ENCODE results near the gene XAGE2.
"Not testable (repeated sequence)": the region's sequence is repeated elsewhere in the genome, so short reads cannot be mapped to it uniquely, and the experiment has no call there.

The XAGE2 gene

GRCh38 chrX:52368368-52369055 is at the start of gene XAGE2:
Gene XAGE2 (plus strand): TSS chrX:52369021. CDS start chrX:52370015, 994 bp downstream.
- no peak for DNase-seq (ENCODE audit: low read depth in 2 of 2)

- DNase-seq (ENCODE audit: low read depth in 2 of 2), result no peak
These were observed 31.4 kb upstream of the XAGE2 start for GRCh38 chrX:52337410-52337809.

DNA sequence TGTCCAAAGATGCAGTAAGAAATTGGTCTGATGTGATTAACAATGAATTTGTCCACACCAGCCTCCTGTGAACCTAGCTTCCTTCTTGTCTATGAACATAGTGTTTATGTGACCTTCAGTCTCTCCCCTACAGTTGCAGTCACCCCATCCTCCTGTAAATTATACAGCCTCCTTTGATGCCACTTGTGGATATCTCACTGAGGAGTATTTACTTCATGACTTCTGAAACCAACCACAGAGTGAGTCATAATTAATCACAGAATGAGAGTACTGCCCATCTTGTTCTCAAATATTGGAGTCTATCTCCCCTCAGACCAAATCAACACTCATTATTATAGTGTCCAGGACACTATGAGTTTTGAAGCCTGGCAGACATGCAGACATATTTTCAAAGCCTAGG is 27.3 kb upstream of the XAGE2 start:
- DNase-seq (ENCODE audit: low read depth in 2 of 2), result no peak

DNA sequence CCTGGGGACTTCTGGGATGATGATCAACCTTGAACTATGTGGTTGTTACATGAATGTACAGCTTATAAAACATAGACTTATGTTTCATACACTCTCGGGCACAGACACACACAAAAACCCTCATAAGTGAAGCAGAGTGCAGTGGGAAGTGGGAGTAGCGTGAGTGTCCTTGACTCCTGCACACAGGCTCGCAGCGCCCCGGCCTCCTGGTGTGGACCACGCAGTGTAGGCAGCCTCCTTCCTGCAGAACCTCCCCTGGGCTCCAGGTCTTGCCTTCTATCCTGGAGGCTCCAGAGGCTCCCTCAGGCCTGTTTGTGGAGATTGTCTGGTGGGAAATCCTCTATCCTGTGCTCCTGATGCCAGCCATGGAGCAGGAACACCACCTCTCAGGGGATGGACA is 25.7 kb upstream of the XAGE2 start:
- not testable (repeated sequence) for DNase-seq (ENCODE audit: low read depth in 2 of 2)

DNA sequence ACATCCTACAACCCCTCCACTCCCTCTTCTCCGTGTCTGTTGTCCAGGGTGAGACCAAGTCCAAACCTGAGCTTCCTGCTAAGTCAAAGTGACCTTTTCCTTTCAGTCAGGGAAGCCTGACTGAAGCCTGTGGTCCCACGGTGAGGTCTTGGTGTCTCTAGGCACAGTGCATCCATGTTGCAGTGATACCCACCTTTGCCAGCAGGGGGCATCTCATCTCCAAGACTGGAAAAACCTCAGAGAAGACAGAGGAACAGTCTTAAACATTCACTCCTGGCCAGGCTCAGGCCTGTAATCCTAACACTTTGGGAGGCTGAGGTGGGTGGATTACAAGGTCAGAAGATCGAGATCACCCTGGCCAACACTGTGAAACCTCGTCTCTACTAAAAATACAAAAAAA is 23.4 kb upstream of the XAGE2 start:
- DNase-seq (ENCODE audit: low read depth in 2 of 2), result peak; percentile 12 to 51

GRCh38 chrX:52346174-52347165 is 22.4 kb upstream of the XAGE2 start:
- DNase-seq (ENCODE audit: low read depth in 2 of 2), result peak in 1 of 2 experiments; percentile 0

GRCh38 chrX:52349681-52350080 is 19.1 kb upstream of the XAGE2 start:
- no peak for DNase-seq (ENCODE audit: low read depth in 2 of 2)

- DNase-seq (ENCODE audit: low read depth in 2 of 2), result no peak
These were observed 16.3 kb upstream of the XAGE2 start for GRCh38 chrX:52352551-52352950.

DNA sequence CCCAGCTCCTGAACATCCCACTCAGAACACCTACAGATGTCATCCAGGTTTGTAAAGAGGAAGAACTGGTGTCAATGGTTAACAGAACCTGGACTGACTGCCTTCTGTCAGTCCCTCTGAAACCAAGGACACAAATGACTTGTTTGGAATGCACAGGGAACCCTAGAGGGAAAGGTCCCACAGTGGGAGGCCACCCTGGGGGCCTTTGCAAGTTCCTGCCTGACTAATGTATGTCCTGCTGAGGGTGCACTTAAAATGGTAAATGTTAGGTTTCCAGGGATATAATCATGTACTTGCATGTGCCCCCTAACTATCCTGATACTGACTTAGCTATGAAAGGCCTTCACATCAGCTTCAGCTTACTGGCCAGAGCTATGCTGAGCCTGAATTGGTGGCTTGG is 15.0 kb upstream of the XAGE2 start:
- no peak for DNase-seq (ENCODE audit: low read depth in 2 of 2)

- DNase-seq (ENCODE audit: low read depth in 2 of 2), result no peak
These were observed 13.7 kb upstream of the XAGE2 start for GRCh38 chrX:52355108-52355507.

GRCh38 chrX:52359614-52360232 is 9.1 kb upstream of the XAGE2 start:
- DNase-seq (ENCODE audit: low read depth in 2 of 2), result no peak

DNA sequence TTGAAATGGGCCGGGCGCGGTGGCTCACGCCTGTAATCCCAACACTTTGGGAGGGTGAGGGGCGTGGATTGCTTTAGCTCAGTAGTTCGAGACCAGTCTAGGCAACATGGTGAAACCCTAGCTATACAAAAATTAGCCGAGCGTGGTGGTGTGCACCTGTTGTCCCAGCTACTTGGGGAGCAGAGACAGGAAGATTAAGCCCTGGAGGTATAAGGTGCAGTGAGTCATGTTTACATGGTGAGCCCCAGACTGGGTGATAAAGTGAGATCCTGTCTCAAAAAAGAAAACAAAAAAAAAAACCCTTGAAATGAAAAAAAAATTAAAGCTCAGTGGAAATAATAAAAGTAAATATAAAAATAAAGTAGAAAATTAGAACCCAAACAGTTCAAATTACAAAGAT is 6.9 kb upstream of the XAGE2 start:
- no peak for DNase-seq (ENCODE audit: low read depth in 2 of 2)

- DNase-seq (ENCODE audit: low read depth in 2 of 2), result no peak
These were observed 5.5 kb upstream of the XAGE2 start for GRCh38 chrX:52363247-52363883.

DNA sequence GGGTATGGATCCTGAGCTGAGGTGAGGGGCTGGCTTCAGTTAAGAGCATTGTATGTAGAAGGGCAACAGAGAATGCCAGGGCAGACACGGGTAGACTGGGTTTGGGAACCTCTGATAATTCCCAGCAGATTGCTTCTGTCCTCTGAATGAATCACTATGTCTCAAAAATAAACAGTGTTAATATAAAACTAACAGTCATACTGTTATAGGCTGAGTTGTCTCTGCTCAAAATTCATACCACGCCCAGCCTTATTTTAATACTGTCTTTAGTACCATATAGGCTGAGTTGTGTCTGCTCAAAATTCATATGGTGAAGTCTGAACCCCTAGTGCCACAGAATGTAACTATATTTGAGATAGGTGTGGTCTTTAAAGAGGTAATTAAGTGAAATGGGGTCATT is 10.0 kb downstream of the XAGE2 start:
- DNase-seq (ENCODE audit: low read depth in 2 of 2), result no peak

DNA sequence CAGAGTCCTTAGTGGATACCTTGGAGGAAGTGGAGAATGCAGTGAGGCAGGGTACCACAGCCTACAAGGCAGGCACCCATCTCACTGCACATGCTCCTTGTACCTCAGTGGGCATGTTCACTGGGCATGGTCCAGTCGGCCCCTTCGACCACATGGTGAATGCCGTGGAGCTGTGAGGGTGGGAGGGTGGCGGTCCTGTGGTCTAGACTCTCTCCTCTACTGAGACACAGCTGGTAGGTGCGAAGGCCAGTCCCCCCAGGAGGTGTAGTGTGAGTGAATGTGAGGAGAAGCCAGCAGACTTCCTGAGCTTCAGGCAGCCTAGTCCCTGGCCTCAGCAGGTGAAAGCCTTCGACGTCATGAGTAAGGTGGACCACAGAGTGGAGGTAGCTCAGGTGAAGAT is 12.2 kb downstream of the XAGE2 start:
- DNase-seq (ENCODE audit: low read depth in 2 of 2), result no peak

DNA sequence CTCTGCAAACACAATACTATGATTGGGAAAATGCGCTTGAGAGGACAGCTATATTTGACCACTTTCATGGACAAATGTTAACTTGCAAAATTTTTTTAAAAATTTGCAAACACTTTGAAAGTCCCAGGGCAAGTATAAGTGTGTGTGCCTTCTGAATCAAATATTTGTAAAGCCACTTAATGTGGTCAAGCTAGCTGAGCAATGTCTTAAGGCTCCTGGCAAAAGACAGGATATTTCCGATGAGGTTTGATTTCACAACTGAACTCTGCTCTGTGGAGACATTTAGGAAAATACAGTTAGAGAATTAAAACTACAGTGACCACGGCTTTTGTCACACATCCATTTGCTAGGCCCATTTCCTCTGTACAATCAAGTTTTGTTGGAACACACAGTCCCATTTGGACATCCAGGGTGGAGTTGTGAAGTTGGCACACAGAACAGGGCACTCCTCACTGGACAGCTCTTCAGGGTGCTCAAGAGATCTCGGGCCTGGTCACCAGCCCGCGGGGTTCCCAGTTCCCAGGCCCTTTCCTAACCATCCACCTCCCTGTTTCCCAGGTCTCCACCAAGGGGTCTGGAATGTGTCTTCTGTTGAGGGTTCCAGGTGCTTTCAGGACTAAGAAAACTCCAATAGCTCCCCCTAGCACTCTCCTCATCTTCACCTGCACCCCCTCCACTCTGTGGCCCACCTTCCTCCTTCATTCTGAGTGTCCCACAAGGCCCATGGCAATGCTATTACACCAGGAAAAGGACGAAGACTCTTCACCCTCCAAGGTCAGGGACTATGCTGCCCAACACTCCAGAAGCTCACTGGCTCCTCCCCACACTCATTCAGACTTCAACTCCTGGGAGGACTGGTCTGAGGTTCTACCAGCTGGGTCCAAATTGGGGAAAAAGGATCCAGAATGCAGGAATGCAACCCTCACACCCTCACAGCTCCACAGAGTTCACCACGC is 41.9 kb downstream of the XAGE2 start:
- no peak for DNase-seq (ENCODE audit: low read depth in 2 of 2)

DNA sequence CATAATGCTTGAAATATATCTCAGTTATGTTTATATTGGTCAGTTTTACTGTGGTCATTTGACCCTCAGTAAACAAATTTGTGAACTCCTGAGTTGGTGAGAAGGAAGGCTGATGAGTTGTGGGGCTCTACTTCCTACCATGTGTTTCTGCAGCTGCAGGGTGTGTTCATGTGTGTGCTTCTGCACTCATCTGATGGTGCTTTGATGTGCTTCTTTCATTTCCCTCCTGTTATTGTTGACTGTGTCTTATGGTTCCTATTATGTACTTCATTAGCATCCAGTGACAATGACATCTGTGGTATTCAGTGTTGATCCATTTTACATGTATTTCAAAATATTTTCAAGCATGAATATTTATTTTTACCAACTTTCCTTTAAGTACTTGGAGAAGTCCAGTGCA is 46.5 kb downstream of the XAGE2 start:
- DNase-seq (ENCODE audit: low read depth in 2 of 2), result no peak

GRCh38 chrX:52416816-52417215 is 48.0 kb downstream of the XAGE2 start:
- DNase-seq (ENCODE audit: low read depth in 2 of 2), result no peak

- no peak for DNase-seq (ENCODE audit: low read depth in 2 of 2)
These were observed 52.1 kb downstream of the XAGE2 start for GRCh38 chrX:52420824-52421443.

GRCh38 chrX:52422884-52423283 is 54.1 kb downstream of the XAGE2 start:
- DNase-seq (ENCODE audit: low read depth in 2 of 2), result no peak
